A673 (cell line): Measurements from ENCODE around the gene PCDHGA7. TPM values are rescaled to one million over a fixed set of nuclear protein-coding genes. Genes with fewer than 3 reads are reported as not detected.
"Not testable (repeated sequence)": the region's sequence is repeated elsewhere in the genome, so short reads cannot be mapped to it uniquely, and the experiment has no call there.

Source experiments
- BruUV-seq: library from RNA; stranded (reverse); fragments of 400-500 nt; replicated peaks from 2 replicates; lab custom pipeline; 2021; lab: Mats Ljungman, UMichigan
- CTCF ChIA-PET: fragments of 300-600 bp; sonication (Branson Sonifier 250); formaldehyde crosslinking; loops from one replicate; lab custom pipeline; 2022; ENCODE audit warnings: antibody characterized with exemption; lab: Charles Lee
- POLR2A ChIA-PET: fragments of 300-600 bp; sonication (Branson Sonifier 250); formaldehyde crosslinking; loops from one replicate; lab custom pipeline; 2022; ENCODE audit warnings: antibody characterized with exemption; ENCODE audit not compliant: low non-redundant PET; lab: Charles Lee
- DNase-seq: peaks from one replicate; pipeline ENCODE4 v3.0.0-alpha.2; 2015; ENCODE audit warnings: low spot score
- H3K27ac ChIP-seq: fragments of 200-600 bp; sonication (generic); 2 replicates; pipeline ENCODE4 v1.5.1; 2016; ENCODE audit warnings: mixed run types, low read depth, mild to moderate bottlenecking, mixed read lengths, antibody characterized with exemption, low read length; ENCODE audit not compliant: poor library complexity, severe bottlenecking
- H3K27me3 ChIP-seq: fragments of 200-600 bp; sonication (generic); replicated peaks from 2 replicates; pipeline ENCODE4 v1.6.1; 2017; ENCODE audit warnings: mixed run types, low read depth, mild to moderate bottlenecking, mixed read lengths, antibody characterized with exemption, low read length; ENCODE audit not compliant: insufficient read depth, poor library complexity
- H3K36me3 ChIP-seq: fragments of 200-600 bp; sonication (generic); 2 replicates; pipeline ENCODE4 v1.6.1; 2016; ENCODE audit warnings: mixed run types, mild to moderate bottlenecking, mixed read lengths, antibody characterized with exemption, low read length; ENCODE audit not compliant: insufficient read depth, poor library complexity, severe bottlenecking
- H3K4me1 ChIP-seq: fragments of 200-600 bp; sonication (generic); 2 replicates; pipeline ENCODE4 v1.6.1; 2017; ENCODE audit warnings: mixed run types, mild to moderate bottlenecking, mixed read lengths, antibody characterized with exemption, low read length; ENCODE audit not compliant: insufficient read depth, poor library complexity, severe bottlenecking
- H3K4me3 ChIP-seq: fragments of 200-600 bp; sonication (generic); 2 replicates; pipeline ENCODE4 v1.5.1; 2016; ENCODE audit warnings: low read depth, mixed run types, mild to moderate bottlenecking, mixed read lengths, low read length; ENCODE audit not compliant: poor library complexity, severe bottlenecking
- H3K9me3 ChIP-seq: fragments of 200-600 bp; sonication (generic); 2 replicates; pipeline ENCODE4 v1.6.1; 2016; ENCODE audit warnings: mixed run types, low read depth, mild to moderate bottlenecking, mixed read lengths, antibody characterized with exemption, low read length; ENCODE audit not compliant: poor library complexity, severe bottlenecking
- CTCF ChIP-seq: fragments of 300-800, 200-600 bp; sonication (generic); conservative IDR thresholded peaks from 2 replicates; pipeline ENCODE4 v1.5.1; 2017; ENCODE audit warnings: low read depth, mild to moderate bottlenecking, antibody characterized with exemption, low read length, moderate library complexity, mixed read lengths
- EZH2 ChIP-seq: fragments of 200-600 bp; sonication (generic); IDR thresholded peaks from 2 replicates; pipeline ENCODE4 v1.6.1; 2017; ENCODE audit warnings: borderline replicate concordance, low read depth, mild to moderate bottlenecking, mixed read lengths, antibody characterized with exemption, low read length; ENCODE audit not compliant: poor library complexity, severe bottlenecking
- intact Hi-C: fragments of 100-400 bp; cut with micrococcal nuclease; formaldehyde crosslinking; loops from one replicate; pipeline ENCODE4 v1.10.0; 2022; ENCODE audit not compliant: unreplicated experiment
- total RNA-seq: library from RNA; stranded (reverse); gene quantifications from 2 replicates; pipeline ENCODE4 v1.2.3, GENCODE V29; 2021

Gene PCDHGA7
- total RNA-seq, 1 experiment from 2014 or later: 10.9 TPM

- Histone ChIP-seq H3K36me3 (no peaks in the 10 kb centered on the region), H3K4me3 (no peak overlapping the region), H3K4me1 (no peaks in the 10 kb centered on the region), H3K27ac (no peak overlapping the region), H3K27me3 (no peaks in the 10 kb centered on the region), H3K9me3 (peaks cover 10% of the 10 kb centered on the region)
- BruUV-seq: no TSS peak
- ChIA-PET POLR2A (no interaction called here), CTCF (no interaction called here)
- no peak for DNase-seq
- intact Hi-C loops: no loop called here
- TF ChIP-seq EZH2: no peak
- TF ChIP-seq CTCF: no peak
These were observed 37.2 kb upstream of the PCDHGA7 start for GRCh38 chr5:141345327-141345726.

GRCh38 chr5:141346017-141346416 lies 36.5 kb upstream of the PCDHGA7 start:
- H3K4me1 ChIP-seq, H3K27me3 ChIP-seq, POLR2A ChIA-PET, H3K36me3 ChIP-seq, intact Hi-C loops, H3K4me3 ChIP-seq, CTCF ChIA-PET, BruUV-seq, H3K27ac ChIP-seq, DNase-seq: not testable (repeated sequence)
- peaks cover 12% of the 10 kb centered on the region for H3K9me3 ChIP-seq

GRCh38 chr5:141349917-141350619 lies 32.5 kb upstream of the PCDHGA7 start, which contains the start of gene PCDHGB1:
Gene PCDHGB1, plus strand, starts transcription at chr5:141350099. Its CDS starts 162 bp downstream, at chr5:141350261.
- BruUV-seq: TSS peak; percentile 76
- peak within 1 kb of the TSS; percentile 12 for H3K27ac ChIP-seq
- intact Hi-C loops: loop anchor here (5.0 kb wide), 1 partner anchor 212 kb away; no protein-coding TSS in a partner anchor
- H3K27me3 ChIP-seq: no peaks in the 10 kb centered on the region
- peaks cover 32% of the 10 kb centered on the region for H3K9me3 ChIP-seq
- CTCF ChIA-PET: interaction anchor here (0.6 to 2.5 kb wide), 6 partner anchors 31 to 214 kb away, joined by 3 to 12 read pairs (median 4); partner anchors contain the start of genes PCDHB14 and PCDHB15
- H3K4me1 ChIP-seq: no peaks in the 10 kb centered on the region
- no peaks in the 10 kb centered on the region for H3K36me3 ChIP-seq
- DNase-seq: peak; percentile 87
- TF ChIP-seq EZH2 (no peak), CTCF (peak; percentile 76)
- POLR2A ChIA-PET: no interaction called here
- peak within 1 kb of the TSS; percentile 24 for H3K4me3 ChIP-seq
